CD4-positive, alpha-beta T cell treated with Interleukin-6 for 4 hours (primary cell): ENCODE measurements around the gene QRICH1.
A peak's percentile ranks its signal among the peaks of the same experiment; 100 is the strongest.

Experiments used
- DNase-seq: peaks from one replicate; pipeline ENCODE4 v3.0.0-alpha.2; 2020; ENCODE audit warnings: mixed read lengths

Gene QRICH1

GRCh38 chr3:49112262-49112661, 18.4 kb upstream of the QRICH1 start:
- DNase-seq, result no peak

- DNase-seq, result no peak
These were observed 17.5 kb upstream of the QRICH1 start for GRCh38 chr3:49111347-49111746.

- DNase-seq, result no peak
These were observed 16.9 kb upstream of the QRICH1 start for GRCh38 chr3:49110780-49111179.

- no peak for DNase-seq
These were observed 14.5 kb upstream of the QRICH1 start for GRCh38 chr3:49108346-49108745.

GRCh38 chr3:49104427-49105291, 10.8 kb upstream of the QRICH1 start, which contains the start of gene QARS1:
TSS of gene QARS1 (minus strand) at chr3:49104757. CDS start at chr3:49104733, 24 bp downstream.
- peak; percentile 89 for DNase-seq

GRCh38 chr3:49104052-49104426, 10.2 kb upstream of the QRICH1 start:
- no peak for DNase-seq

GRCh38 chr3:49100046-49100615, 6.3 kb upstream of the QRICH1 start:
- no peak for DNase-seq

GRCh38 chr3:49098910-49099630, 5.2 kb upstream of the QRICH1 start:
- DNase-seq, result no peak

GRCh38 chr3:49098429-49098828, 4.6 kb upstream of the QRICH1 start:
- no peak for DNase-seq

- DNase-seq, result peak; percentile 83
These were observed 676 bp downstream of the QRICH1 start for GRCh38 chr3:49092938-49093852.

- no peak for DNase-seq
These were observed 12.4 kb downstream of the QRICH1 start for GRCh38 chr3:49081429-49081828.

- no peak for DNase-seq
These were observed 14.6 kb downstream of the QRICH1 start for GRCh38 chr3:49079270-49079669.

- DNase-seq, result no peak
These were observed 17.2 kb downstream of the QRICH1 start for GRCh38 chr3:49076646-49077045.

GRCh38 chr3:49076116-49076515, 17.8 kb downstream of the QRICH1 start:
- no peak for DNase-seq

- no peak for DNase-seq
These were observed 35.9 kb downstream of the QRICH1 start for GRCh38 chr3:49058011-49058410.

- DNase-seq, result no peak
These were observed 36.6 kb downstream of the QRICH1 start for GRCh38 chr3:49057268-49057667.

GRCh38 chr3:49054344-49054862, 39.5 kb downstream of the QRICH1 start:
- DNase-seq, result no peak

- DNase-seq, result no peak
These were observed 40.3 kb downstream of the QRICH1 start for GRCh38 chr3:49053543-49053942.

GRCh38 chr3:49035281-49035680, 58.6 kb downstream of the QRICH1 start:
- DNase-seq, result no peak

GRCh38 chr3:49034650-49035049, 59.2 kb downstream of the QRICH1 start:
- DNase-seq, result no peak

- DNase-seq, result no peak
These were observed 61.1 kb downstream of the QRICH1 start for GRCh38 chr3:49032646-49033304.

GRCh38 chr3:49030321-49030720, 63.5 kb downstream of the QRICH1 start:
- no peak for DNase-seq
